Muscle layer of colon (tissue), 2 donors: ENCODE results near the gene SMIM38.
A peak's percentile ranks its signal among the peaks of the same experiment; 100 is the strongest.

Experiments
- H3K27ac ChIP-seq: one replicate; pipeline ENCODE4 v1.7.0; 2013; ENCODE audit warnings: low read depth, mild to moderate bottlenecking, low read length, moderate library complexity
- H3K27me3 ChIP-seq, 2 donors: one replicate each; pipeline ENCODE4 v1.7.0; 2013; ENCODE audit warnings: low read length in 2 of 2, mild to moderate bottlenecking in 2 of 2; ENCODE audit not compliant: insufficient read depth in 2 of 2, control insufficient read depth in 1 of 2
- H3K36me3 ChIP-seq: one replicate; pipeline ENCODE4 v1.7.0; 2013; ENCODE audit warnings: mild to moderate bottlenecking, low read length; ENCODE audit not compliant: insufficient read depth
- H3K4me1 ChIP-seq: one replicate; pipeline ENCODE4 v1.7.0; 2013; ENCODE audit warnings: mild to moderate bottlenecking, low read length; ENCODE audit not compliant: insufficient read depth
- H3K4me3 ChIP-seq, 2 donors: one replicate each; pipeline ENCODE4 v1.7.0; 2013; ENCODE audit warnings: low read length in 2 of 2, low read depth in 1 of 2, mild to moderate bottlenecking in 1 of 2, moderate library complexity in 1 of 2
- H3K9ac ChIP-seq: one replicate; pipeline ENCODE4 v1.7.0; 2013; ENCODE audit warnings: low read length
- H3K9me3 ChIP-seq: one replicate; pipeline ENCODE4 v1.7.0; 2013; ENCODE audit warnings: mild to moderate bottlenecking, low read length
- donor health status: abdominal sarcoma.
- donor health status: Adenocarcinoma of cecum.

SMIM38 gene

GRCh38 chr11:69165775-69166174 lies 10.0 kb downstream of the SMIM38 start:
- Histone ChIP-seq H3K9me3 (no peaks in the 10 kb centered on the region), H3K27me3 (no peaks in the 10 kb centered on the region), H3K27ac (no peak overlapping the region), H3K4me3 (no peak overlapping the region), H3K4me1 (peaks cover 5% of the 10 kb centered on the region), H3K9ac (no peak overlapping the region), H3K36me3 (no peaks in the 10 kb centered on the region)

DNA sequence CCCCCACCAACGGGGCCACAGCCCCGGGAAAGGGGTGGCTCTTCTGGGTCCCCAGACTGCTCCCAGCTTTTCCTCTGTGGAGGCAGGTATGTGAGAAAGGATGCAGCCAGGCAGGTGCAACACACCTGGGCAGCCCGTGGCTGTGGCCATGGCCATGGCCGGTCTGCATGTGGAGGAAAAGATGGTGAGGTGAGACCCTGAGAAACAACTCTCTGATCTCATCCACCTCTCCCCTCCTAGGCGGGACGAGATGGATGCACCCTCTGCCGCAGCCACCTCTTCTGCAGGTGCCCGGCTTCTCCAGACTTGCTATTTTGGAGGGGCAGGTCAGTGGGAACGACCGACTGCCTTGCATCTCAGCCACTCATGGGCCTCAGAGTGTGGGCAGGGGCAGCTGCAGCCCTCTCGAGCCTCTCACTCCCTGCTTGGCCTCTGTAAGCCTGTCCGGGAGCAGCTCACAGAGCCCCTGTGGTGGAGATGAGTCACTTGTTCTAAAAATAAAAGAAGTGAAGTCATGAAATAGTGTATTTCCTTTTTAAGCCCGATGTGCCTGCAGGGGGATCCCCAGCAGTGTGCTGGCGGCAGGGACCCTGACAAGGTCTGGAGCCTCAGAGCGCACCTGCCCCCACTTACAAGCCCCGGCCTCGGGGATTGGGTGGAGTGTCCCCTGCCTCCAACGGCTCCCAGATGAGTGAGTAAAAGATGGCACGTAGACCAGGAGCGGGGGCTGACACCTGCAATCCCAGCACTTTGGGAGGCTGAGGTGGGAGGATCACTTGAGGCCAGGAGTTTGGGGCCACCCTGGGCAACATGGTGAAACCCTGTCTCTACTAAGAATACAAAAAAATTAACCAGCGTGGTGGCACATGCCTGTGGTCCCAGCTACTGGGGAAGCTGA lies 10.7 kb downstream of the SMIM38 start:
- peak overlapping the region; percentile 11 to 16 for H3K4me3 ChIP-seq
- H3K9ac ChIP-seq: no peak overlapping the region
- no peak overlapping the region for H3K27ac ChIP-seq
- H3K36me3 ChIP-seq: no peaks in the 10 kb centered on the region
- no peaks in the 10 kb centered on the region for H3K27me3 ChIP-seq
- H3K9me3 ChIP-seq: no peaks in the 10 kb centered on the region
- no peaks in the 10 kb centered on the region for H3K4me1 ChIP-seq

DNA sequence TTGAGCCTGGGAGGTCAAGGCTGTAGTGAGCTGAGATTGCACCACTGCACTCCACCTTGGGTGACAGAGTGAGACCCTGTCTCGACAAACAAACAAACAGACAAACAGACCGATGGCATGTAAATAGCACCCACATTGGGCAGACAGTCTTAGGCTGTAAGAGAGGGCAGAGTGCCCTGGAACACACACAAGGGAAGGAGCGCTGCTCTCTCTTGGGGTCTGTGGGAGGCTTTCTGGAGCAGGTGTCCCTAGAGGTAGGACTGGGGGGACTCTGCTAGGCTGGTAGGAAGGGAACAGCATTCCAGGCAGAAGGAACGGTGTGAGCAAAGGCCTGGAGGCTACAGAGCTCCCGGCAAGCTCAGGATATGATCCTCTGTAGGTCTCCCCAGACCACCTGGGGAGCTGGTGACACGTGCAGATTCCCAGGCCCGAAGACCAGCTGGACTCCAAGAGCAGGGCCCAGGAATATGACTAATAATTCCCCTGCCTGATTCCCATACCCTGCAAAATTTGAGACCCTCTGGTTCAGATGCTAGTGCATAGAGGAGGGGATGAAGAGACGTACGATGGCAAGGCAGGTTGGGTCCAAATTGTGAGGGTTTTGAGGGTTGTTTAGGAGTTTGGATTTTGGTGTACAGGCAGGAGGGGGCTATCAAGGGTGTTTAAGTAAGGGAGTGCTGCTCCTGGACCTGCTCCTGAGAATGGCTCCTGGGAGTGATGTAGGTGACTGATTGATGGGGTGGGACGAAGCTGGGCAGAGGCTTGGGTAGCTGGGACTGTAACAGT lies 11.6 kb downstream of the SMIM38 start:
- no peak overlapping the region for H3K9ac ChIP-seq
- H3K4me3 ChIP-seq: peak overlapping the region in 1 of 2 donors; percentile 11
- H3K27ac ChIP-seq: no peak overlapping the region
- H3K9me3 ChIP-seq: no peaks in the 10 kb centered on the region
- H3K4me1 ChIP-seq: no peaks in the 10 kb centered on the region
- no peaks in the 10 kb centered on the region for H3K36me3 ChIP-seq
- H3K27me3 ChIP-seq: no peaks in the 10 kb centered on the region

- no peak overlapping the region for H3K4me3 ChIP-seq
- no peak overlapping the region for H3K9ac ChIP-seq
- H3K36me3 ChIP-seq: no peaks in the 10 kb centered on the region
- no peaks in the 10 kb centered on the region for H3K4me1 ChIP-seq
- no peak overlapping the region for H3K27ac ChIP-seq
- no peaks in the 10 kb centered on the region for H3K27me3 ChIP-seq
- H3K9me3 ChIP-seq: no peaks in the 10 kb centered on the region
Measured at GRCh38 chr11:69167916-69168691, 12.4 kb downstream of the SMIM38 start.

- H3K27ac ChIP-seq: no peak overlapping the region
- no peaks in the 10 kb centered on the region for H3K4me1 ChIP-seq
- no peaks in the 10 kb centered on the region for H3K27me3 ChIP-seq
- H3K36me3 ChIP-seq: no peaks in the 10 kb centered on the region
- no peaks in the 10 kb centered on the region for H3K9me3 ChIP-seq
- H3K4me3 ChIP-seq: no peak overlapping the region
- H3K9ac ChIP-seq: no peak overlapping the region
Measured at GRCh38 chr11:69169479-69169878, 13.7 kb downstream of the SMIM38 start.

GRCh38 chr11:69170704-69171103 lies 15.0 kb downstream of the SMIM38 start:
- Histone ChIP-seq H3K9ac (no peak overlapping the region), H3K27me3 (no peaks in the 10 kb centered on the region), H3K9me3 (no peaks in the 10 kb centered on the region), H3K27ac (no peak overlapping the region), H3K36me3 (no peaks in the 10 kb centered on the region), H3K4me1 (no peaks in the 10 kb centered on the region), H3K4me3 (no peak overlapping the region)

- no peak overlapping the region for H3K9ac ChIP-seq
- H3K4me1 ChIP-seq: no peaks in the 10 kb centered on the region
- no peaks in the 10 kb centered on the region for H3K27me3 ChIP-seq
- H3K36me3 ChIP-seq: no peaks in the 10 kb centered on the region
- no peak overlapping the region for H3K27ac ChIP-seq
- no peaks in the 10 kb centered on the region for H3K9me3 ChIP-seq
- H3K4me3 ChIP-seq: no peak overlapping the region
Measured at GRCh38 chr11:69171476-69172240, 15.9 kb downstream of the SMIM38 start.

DNA sequence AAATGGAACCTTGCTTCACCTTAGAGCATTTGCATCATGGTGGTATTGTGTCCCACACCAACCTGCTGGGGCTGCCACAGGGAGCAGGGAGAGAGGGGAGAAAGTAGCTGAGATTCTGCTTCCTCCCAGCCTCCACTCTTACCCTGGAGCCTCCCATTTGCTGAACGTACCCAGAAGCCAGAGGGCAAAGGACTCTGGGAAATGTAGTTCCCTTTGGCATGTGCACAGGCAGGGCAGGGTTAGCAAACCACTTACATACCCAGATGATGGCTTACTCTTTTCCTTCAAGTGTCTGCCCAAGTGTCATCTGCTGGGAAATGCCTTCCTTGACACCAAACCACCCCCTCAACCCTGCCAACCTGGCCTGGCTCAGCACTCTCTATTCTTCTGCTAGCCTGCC lies 16.9 kb downstream of the SMIM38 start:
- no peaks in the 10 kb centered on the region for H3K9me3 ChIP-seq
- H3K27ac ChIP-seq: no peak overlapping the region
- no peak overlapping the region for H3K9ac ChIP-seq
- no peaks in the 10 kb centered on the region for H3K27me3 ChIP-seq
- H3K36me3 ChIP-seq: no peaks in the 10 kb centered on the region
- no peak overlapping the region for H3K4me3 ChIP-seq
- no peaks in the 10 kb centered on the region for H3K4me1 ChIP-seq

DNA sequence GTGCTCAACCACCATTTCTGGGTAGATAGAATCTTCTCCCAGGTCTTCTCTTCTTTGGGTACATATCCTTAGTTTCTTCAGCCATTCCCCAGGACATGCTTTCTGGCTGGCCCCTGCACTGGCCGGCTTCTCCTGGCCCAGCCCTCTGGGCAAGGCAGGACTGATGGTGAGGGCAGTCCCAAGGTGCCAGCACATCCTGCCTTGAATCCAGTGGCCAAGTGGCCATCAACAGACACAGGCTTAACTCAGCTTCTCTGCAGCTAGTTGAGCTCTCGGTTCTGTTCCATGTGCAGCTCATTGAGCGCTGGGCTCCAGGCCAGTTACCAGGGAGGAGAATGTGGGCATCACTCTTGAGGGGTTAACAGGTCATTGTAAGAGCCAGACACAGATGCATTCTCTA lies 17.6 kb downstream of the SMIM38 start:
- no peaks in the 10 kb centered on the region for H3K36me3 ChIP-seq
- H3K4me3 ChIP-seq: no peak overlapping the region
- H3K9ac ChIP-seq: no peak overlapping the region
- H3K27ac ChIP-seq: no peak overlapping the region
- no peaks in the 10 kb centered on the region for H3K27me3 ChIP-seq
- H3K4me1 ChIP-seq: no peaks in the 10 kb centered on the region
- no peaks in the 10 kb centered on the region for H3K9me3 ChIP-seq

GRCh38 chr11:69173925-69174581 lies 18.3 kb downstream of the SMIM38 start:
- Histone ChIP-seq H3K4me3 (no peak overlapping the region), H3K9me3 (no peaks in the 10 kb centered on the region), H3K4me1 (no peaks in the 10 kb centered on the region), H3K27ac (no peak overlapping the region), H3K36me3 (no peaks in the 10 kb centered on the region), H3K27me3 (no peaks in the 10 kb centered on the region), H3K9ac (no peak overlapping the region)
